GM20000 (cell line): ENCODE measurements around the gene STK33.

Experiments
- DNase-seq: peaks from one replicate; pipeline ENCODE4 v3.0.0; 2012; ENCODE audit warnings: low spot score
- CTCF ChIP-seq: IDR thresholded peaks from 2 replicates; pipeline ENCODE4 v1.5.1; 2012; ENCODE audit warnings: mild to moderate bottlenecking, control low read depth; ENCODE audit errors: extremely low read depth, missing control alignments

STK33 gene

GRCh38 chr11:8384199-8384821 lies 209.7 kb downstream of the STK33 start:
- DNase-seq = no peak
- TF ChIP-seq CTCF = no peak

- TF ChIP-seq CTCF = no peak
- DNase-seq = no peak
Observed at GRCh38 chr11:8383627-8384026, 210.4 kb downstream of the STK33 start.

GRCh38 chr11:8383227-8383626 lies 210.8 kb downstream of the STK33 start:
- DNase-seq = no peak
- TF ChIP-seq CTCF = no peak

- DNase-seq = no peak
- no peak for TF ChIP-seq CTCF
Observed at GRCh38 chr11:8382436-8383053, 211.5 kb downstream of the STK33 start.

- TF ChIP-seq CTCF = no peak
- DNase-seq = no peak
Observed at GRCh38 chr11:8381871-8382396, 212.1 kb downstream of the STK33 start.

GRCh38 chr11:8381343-8381742 lies 212.7 kb downstream of the STK33 start:
- DNase-seq = no peak
- no peak for TF ChIP-seq CTCF

- DNase-seq = no peak
- TF ChIP-seq CTCF = no peak
Observed at GRCh38 chr11:8375932-8376331, 218.1 kb downstream of the STK33 start.
